HG03175 (cell line): ENCODE data around the gene EDN2.

Experiments
- ATAC-seq: cut with Tn5 transposase; IDR thresholded peaks from one replicate; pipeline ENCODE4 v1.9.1; 2021; ENCODE audit warnings: mild to moderate bottlenecking, moderate library complexity; ENCODE audit not compliant: unreplicated experiment

Gene EDN2

DNA sequence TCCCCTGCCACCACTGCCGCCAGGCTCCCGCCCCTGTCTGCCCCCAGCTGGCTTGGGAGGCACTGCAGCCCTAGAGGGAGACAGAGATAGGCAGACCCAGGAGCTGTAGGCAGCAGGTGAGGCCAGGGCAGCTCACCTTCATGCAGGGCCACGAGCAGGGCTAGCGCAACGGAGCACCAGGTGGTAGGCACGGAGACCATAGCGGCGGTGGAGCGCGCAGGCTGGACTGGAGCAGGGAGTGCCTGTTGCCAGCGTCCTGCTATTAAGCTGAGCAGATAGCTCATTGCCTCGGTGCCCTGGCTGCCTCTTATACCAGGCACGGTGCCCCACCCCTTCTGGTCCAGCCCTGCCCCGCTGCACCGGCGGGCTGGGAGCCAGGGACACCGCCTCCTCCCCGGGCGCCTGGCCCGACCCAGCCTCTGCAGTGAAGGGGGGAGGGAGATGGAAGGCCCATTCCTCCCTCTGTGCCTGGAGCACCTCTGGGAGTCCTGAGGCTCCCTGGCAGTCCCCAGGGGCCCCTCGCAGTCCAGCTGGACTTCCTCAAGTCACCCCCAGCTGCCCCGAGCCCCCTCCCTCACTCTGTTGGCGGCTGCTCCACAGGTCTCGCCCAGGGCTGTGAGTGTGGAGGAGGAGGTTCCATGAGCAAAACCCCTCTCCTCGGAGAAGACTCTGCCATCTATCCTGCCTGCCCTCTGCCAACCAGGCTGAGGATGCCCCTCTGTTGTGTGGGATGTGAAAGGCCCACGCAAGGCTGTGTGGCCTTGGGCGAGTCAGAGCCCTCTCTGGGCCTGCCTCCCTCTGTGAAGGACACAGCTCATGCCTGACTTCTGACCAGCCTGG is at the start of gene EDN2:
Gene EDN2 (minus strand): TSS at position 282 of the 840 bp plus-strand sequence. CDS start 82 bp downstream, at position 200.
- no peak for ATAC-seq

GRCh38 chr1:41533731-41534080 is 49.2 kb upstream of the EDN2 start:
- ATAC-seq, result no peak

DNA sequence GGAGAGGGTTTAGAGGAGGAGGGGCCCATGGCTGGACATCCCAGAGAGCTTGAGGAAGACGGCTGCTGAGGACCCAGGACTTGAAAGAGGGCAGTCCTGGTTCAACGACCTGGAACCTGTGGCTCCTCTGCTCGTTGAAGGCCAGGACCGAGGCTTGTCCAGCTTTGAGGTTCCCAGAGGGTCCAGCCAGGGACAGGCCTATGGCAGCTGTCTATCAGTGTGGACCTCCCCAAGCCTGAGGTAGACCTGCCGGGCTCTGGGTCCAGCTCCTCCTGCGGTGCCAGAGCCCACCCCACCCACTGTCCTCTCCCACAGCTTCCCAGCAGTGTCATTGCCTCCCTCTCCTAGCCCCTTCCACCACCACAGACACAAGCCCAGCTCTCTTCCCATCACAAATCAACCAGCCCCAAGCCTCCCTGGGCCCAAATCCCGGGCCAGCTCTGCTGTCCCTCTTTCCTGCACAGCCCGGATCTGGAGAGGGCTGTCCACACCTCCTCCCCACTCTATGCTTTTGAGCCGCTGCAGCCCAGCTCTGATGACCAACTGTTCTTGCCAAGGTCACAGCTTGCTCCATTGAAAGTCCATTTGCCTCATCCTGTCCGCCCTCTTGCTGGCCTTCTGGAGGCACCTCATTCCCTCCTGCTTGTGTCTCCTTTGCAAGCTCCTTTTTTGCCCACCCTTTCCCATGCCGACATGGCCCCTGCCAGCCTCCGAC is 48.7 kb upstream of the EDN2 start:
- ATAC-seq, result no peak

- no peak for ATAC-seq
Observed at GRCh38 chr1:41532206-41532975, 47.9 kb upstream of the EDN2 start.

DNA sequence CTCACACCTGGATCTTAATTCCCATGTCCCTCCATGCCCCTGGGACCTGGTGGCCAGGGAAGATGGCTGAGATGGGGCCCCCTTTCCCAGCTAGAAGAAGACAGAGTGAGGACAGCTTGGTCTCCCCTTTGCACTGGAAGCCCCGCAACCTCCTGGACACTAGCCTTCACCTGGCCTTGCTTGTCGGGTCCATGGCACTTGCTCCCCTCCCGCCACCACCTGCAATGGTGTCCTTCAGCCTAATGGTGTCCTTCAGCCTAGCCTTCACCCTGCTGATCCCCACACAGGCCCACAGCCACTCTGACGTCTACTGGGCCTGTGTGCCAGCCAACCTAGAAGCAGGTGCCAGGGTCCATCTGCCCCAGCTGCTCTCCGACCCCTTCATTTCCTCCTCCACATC is 45.9 kb upstream of the EDN2 start:
- no peak for ATAC-seq

DNA sequence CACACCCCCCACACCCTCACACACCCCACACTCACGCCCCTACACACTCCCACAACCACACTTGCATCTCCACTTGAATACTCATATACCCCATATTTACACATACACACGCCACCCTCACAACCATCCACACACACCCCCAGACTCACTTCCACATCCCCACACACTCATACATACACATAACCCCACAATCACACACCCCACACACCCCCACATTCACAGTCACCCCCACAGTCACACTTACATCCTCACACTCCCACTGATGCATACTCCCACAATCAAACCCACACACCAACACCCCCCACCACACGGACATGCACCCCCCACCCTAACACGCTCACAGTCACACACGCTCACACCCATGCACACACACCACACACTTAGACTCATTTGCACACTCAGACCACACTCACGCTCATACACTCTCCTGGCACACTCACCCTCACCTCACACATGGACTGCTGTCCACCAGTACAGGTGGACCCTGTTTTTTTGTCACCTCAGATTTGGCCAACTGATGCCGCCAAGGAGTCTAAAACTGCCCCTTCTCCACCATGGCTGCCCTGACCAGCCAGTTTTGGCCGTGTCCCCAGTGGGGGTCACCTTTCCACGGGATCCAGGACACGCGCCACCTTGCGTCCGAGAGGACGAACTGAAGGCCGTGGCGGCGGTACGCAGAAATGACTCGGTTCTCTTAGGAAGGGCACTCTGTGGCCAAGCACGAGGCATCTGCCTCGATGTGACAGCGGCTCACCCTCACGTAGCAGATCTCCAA is 45.3 kb upstream of the EDN2 start:
- ATAC-seq, result no peak

GRCh38 chr1:41528726-41529605 is 44.5 kb upstream of the EDN2 start:
- no peak for ATAC-seq

DNA sequence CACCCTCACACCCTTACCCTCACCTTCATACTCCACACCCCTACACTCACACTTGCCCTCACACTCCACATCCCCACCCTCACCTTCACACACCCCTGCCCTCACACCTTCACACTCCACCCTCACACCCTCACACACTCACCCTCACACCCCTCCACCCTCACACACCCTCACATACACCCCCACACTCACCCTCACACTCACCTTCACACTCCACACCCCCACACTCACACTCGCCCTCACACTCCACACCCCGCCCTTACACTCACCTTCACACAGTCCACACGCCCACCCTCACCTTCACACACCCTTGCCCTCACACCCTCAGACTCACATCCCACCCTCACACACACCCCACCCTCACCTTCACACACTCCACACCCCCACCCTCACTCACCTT is 43.6 kb upstream of the EDN2 start:
- ATAC-seq, result no peak

DNA sequence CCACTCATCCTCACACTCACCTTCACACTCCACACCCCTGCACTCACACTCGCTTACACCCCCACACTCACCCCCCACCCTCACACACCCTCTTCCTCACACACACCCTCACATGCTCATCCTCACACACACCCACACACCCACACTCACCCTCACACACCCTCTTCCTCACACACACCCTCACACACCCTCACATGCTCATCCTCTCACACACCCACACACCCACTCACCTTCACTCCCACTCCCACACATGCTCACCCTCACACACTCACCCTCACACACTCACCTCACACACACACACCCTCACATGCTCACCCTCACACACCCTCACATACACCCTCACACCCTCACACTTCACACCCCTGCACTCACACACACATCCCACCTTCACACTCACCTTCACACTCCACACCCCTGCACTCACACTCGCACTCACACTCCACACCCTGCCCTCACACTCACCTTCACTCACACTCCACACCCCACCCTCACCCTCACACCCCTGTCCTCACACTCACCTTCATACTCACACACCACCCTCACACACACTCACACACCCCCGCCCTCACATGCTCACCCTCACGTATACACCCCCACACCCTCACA is 42.6 kb upstream of the EDN2 start:
- no peak for ATAC-seq

DNA sequence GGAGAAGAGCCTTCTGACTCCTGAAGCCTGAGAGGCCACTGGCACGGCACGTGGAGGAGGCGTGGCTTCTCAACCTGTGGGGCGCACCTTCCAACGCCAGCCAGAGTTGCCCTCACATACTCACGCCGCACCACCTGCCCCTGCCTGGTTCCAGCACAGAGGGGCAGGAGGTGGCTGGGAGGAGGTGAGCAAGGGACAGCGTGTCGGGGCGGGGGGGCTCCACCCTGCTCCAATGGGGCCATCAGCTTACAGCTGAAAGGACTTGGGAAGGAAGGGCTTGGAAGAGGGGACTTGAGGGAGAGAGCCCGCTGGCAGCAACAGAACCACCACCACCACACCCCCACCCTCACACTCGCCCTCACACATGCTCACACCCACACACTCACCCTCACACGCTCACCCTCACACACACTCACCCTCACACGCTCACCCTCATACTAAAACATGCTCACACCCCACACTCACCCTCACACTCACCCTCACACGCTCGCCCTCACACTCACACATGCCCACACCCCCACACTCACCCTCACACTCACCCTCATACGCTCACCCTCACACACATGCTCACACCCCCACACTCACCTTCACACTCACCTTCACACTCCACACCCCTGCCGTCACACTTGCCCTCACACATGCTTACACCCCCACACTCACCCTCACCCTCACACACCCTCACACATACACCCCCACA is 41.6 kb upstream of the EDN2 start:
- no peak for ATAC-seq

- no peak for ATAC-seq
Observed at GRCh38 chr1:41524676-41525675, 40.5 kb upstream of the EDN2 start.

GRCh38 chr1:41523949-41524675 is 39.6 kb upstream of the EDN2 start:
- ATAC-seq, result no peak

DNA sequence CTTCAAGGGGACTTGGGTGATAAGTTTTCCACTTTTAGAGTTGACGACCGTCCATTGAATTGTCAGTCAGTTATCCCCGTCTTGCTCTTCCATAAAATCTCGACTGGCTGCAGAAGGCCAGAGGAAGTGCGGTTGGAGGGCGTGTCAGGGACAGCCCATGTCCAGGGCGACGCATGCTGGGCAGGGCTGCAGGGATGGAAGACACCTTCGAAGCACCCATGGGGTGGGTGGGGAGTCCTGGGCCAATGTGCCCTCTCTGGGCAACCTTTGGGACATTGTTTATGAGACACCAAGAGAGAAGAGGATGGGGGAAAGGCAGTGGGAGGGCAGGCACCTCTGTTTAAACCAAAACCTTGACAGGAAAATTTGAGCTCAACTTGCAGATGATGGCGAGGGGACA is 38.6 kb upstream of the EDN2 start:
- ATAC-seq, result no peak

DNA sequence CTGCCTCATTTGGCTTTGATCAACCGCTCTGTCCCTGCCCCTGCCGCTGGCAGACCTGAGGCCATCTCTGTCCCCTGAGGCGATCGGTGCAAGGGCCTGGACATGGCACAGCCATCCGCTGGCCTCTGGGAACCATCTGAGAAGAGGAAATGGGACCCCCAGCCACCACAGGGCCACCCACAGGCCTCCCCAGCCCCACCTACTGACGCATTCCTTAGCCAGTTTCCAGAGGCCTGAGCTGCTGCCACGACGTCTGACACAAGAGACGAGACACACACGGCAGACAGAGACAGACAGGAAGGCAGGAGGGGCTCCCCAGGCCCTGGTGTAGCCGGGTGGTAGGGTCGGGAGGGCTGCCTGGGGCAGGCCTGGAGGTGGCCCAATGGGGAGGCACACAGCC is 37.3 kb upstream of the EDN2 start:
- no peak for ATAC-seq

- ATAC-seq, result no peak
Observed at GRCh38 chr1:41520951-41521752, 36.7 kb upstream of the EDN2 start.

- ATAC-seq, result no peak
Observed at GRCh38 chr1:41519667-41520066, 35.2 kb upstream of the EDN2 start.
